Inferior parietal cortex (tissue), 1 donor: Measurements from ENCODE around the gene IRAG1.
"Not testable (repeated sequence)": the region's sequence is repeated elsewhere in the genome, so short reads cannot be mapped to it uniquely, and the experiment has no call there.

Experiments used
- DNase-seq: peaks from one replicate; pipeline ENCODE4 v3.0.0-alpha.2; 2016; ENCODE audit errors: extremely low spot score

The IRAG1 gene

GRCh38 chr11:10701982-10702381 lies 8.4 kb upstream of the IRAG1 start:
- DNase-seq = no peak

DNA sequence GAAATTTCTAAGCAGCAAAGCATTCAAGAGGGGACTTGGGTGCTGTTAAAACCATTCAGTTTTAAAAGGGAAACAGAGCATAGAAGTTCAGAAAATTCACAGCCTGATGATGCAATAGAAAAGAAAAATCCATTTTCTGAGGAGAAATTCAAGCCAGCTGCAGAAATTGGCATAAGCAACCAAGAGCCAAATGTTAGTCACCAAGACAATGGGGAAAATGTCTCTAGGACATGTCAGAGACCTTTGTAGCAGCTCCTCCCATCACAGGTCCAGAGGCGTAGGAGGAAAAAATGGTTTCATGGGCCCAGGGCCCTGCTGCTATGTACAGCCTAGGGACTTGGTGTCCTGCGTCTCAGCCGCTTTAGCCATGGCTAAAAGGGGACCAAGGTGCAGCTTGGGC lies 5.5 kb upstream of the IRAG1 start:
- no peak for DNase-seq

GRCh38 chr11:10697323-10697620 lies 3.7 kb upstream of the IRAG1 start:
- no peak for DNase-seq

DNA sequence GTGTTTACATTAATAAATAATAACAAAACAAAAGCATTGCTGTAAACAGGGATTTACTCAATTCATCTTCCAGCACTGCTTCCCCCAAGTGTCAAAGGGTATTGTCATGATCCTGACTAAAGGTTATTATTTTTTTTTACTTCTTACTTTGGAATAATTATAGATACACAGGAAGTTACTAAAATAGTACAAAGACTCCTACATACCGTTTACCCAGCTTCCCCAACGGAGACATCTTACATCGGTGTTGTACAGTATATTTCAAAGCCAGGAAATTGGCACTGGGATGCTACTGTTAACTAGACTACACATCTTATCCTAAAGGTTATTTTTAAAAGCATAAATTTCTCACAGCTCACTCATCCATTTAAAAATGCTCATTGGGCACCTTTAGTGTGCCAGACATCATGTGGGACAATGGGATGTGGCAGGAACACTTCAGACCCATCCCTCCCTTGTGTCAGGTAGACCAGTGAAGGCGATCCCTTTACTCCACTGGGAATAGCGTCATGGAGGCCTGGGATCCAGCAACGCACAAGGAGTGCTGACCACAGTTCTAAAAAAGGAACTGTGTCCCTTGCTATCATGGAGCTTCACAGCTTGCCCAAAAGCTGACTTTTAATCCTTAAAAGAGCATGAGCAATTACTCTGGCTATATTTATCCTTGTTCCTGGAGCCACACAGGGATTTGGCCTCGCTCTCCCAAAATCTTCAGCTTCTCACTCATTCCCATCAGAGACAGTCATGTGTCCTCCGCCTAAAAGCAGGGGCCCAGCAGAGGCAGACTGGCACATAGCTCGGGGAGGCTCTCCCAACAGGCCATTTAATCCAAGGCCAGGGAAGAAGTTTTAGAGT lies 3.1 kb upstream of the IRAG1 start:
- no peak for DNase-seq

GRCh38 chr11:10695833-10696232 lies 2.3 kb upstream of the IRAG1 start:
- no peak for DNase-seq

DNA sequence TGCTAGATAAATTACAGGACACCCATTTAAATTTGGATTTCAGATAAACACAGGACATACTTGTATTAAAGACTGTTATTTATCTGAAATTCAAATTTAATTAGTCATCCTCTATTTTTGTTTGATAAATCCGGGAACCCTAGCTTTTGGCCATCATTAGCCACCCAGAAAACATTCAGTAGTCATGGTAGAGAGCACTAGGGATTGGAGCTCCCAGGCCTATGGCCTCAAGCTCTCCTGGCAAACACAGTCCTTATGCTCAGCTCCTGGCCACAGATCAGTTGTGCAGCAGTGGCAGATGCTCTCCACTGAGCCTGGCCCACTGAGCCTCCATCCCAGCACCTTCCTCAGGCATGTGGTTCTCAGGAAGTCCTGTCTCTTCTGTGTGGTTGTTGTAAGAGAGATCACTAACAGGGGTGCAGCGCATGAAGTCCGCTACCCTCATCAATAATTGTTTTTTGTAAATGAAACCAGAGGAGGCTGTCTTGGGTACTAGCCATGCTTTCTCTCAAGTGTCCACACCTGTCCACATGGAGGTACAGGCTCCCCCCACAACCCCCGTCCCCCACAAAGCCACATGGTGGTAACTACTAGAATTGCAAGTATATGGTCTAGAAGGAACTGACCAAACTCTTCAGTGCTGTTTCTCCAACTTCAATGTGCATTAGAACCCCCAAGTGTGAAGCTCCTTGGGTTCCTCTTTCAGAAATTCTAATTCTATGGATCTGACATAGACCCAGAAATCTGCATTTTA lies 1.1 kb upstream of the IRAG1 start:
- no peak for DNase-seq

- DNase-seq = no peak
These were observed 932 bp downstream of the IRAG1 start for GRCh38 chr11:10692531-10693115.

- no peak for DNase-seq
These were observed 5.2 kb downstream of the IRAG1 start for GRCh38 chr11:10688401-10688800.

GRCh38 chr11:10686311-10686710 lies 7.2 kb downstream of the IRAG1 start:
- DNase-seq = no peak

- DNase-seq = no peak
These were observed 10.1 kb downstream of the IRAG1 start for GRCh38 chr11:10683429-10683828.

DNA sequence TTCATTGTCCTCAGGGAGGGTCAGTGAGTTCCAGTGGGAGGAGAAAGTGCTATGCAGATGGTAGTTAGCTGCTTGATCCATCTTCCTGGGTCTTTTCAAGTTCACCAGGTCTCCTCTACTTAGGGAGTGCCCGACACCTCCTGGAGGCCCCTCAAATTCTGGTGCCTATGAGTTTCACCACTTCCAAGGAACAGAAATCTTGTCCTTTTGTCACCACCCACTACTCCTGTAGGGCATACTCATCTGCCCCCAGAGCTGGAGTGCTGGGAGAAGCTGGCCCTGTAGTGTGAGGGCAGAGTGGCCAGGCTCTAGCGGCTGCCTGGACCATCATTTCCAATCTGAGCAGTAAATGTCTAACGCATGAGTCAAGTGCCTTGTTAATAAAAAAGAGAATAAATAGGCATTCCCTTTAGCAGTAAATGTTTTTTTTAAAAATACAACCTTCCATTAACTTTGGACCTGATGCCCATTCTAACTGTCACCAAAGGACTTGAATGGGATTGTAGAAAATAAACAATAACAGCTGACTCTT lies 12.5 kb downstream of the IRAG1 start:
- no peak for DNase-seq

- DNase-seq = not testable (repeated sequence)
These were observed 13.3 kb downstream of the IRAG1 start for GRCh38 chr11:10680279-10680678.

GRCh38 chr11:10679644-10680043 lies 13.9 kb downstream of the IRAG1 start:
- DNase-seq = no peak

DNA sequence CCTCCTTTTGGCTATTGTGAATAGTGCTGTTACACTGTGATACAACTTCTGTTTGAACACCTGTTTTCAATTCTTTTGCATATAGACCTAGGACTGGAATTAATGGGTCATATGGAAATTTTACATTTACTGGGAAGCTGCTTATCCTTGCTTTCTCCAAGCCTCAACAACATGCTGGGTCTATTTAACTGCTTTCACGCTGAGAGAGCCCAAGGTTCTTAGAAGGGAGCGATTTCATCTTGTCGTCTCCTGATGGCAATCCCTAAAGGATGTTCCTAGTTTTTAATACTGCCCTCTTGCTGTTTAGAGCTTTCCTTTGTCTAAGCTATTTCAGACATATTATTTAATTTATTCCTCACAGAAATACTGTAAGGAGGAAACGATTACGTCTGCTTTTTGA lies 15.5 kb downstream of the IRAG1 start:
- DNase-seq = no peak

DNA sequence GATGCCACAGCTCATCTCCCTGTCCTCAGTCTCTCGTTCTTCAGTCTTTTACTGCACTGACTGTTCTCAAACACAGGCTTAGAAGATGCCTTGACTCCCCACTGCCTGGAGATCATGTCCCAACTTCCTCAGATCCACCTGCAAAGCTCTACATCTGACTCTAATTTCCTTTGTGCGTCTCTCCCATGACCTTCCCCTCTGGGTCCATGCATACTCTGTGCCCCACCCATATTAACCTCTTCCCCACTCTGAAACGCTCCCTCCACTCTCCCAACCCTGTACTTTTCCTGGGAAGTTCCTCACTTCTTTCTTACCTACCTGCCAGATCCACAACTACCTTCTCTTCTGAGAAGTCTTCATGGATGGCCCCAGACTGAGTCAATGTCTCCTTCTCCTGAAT lies 16.6 kb downstream of the IRAG1 start:
- no peak for DNase-seq

DNA sequence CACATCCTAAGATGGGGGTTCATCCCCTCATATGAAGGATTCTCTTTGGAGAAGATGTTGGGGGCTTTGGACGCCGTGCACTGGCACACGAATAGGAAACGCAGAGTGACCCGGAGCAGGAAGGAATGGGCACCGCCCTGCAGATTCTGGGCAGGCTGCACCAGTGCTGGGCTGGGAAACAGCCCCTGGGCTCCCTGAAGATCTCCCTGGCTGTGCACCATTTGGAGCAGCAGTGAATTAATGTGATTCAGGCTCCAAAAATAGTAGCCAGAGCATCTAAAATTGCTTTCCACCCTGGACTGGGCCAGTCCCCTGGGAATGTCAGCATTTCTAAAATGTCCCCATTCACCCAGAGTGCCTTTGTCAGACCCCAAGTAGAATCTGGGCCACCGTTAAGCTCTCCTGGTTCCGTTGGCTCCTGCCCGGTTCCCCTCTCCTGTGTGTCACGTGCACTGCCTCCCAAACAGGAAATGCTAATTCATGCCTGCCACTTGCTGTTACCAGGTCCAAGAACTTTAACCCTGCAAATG lies 18.6 kb downstream of the IRAG1 start:
- no peak for DNase-seq

- DNase-seq = no peak
These were observed 19.1 kb downstream of the IRAG1 start for GRCh38 chr11:10674440-10674855.

DNA sequence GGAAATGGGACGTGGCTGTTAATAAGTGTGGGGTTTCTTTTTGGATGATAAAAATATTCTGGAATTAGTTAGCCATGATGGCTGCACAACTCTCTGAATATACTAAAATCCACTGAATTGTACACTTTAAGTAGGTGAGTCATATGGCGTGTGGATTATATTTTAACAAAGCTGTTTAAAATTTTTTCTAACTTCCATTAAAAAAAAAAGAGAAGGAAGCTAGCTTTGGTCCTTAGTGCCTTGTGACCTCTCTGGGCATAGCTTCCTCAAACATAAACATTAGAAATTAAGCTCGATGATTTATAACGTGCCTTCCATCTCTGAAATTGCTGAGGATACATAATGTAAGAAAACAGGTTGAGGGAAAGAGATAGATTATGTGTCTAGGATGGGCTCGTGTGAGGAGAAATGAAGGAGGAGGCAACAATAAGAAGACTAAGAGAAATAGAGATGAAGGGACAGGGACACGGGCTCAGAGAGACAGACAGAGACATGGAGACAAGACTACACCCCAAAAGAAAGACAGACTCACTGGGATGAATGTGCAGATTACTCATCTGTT lies 20.0 kb downstream of the IRAG1 start:
- no peak for DNase-seq

- no peak for DNase-seq
These were observed 23.5 kb downstream of the IRAG1 start for GRCh38 chr11:10670099-10670498.

- no peak for DNase-seq
These were observed 24.1 kb downstream of the IRAG1 start for GRCh38 chr11:10669258-10670033.

DNA sequence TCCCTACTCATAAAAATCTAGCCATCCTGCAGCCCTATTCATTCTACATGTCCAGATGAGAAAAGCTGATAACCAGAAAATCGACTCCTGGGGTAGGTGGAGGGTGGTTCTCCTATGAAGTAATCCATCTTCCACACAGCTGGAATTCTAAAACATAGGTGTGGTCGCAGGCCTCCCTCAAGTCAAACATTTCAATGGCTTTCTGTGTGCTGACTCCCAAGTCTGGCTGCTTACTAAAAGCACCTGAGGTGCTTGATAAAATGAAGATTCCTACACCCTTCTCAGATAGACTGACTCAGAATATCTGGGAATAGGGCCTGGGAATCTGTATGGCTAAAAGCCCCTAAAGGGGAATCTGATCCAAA lies 26.1 kb downstream of the IRAG1 start:
- no peak for DNase-seq
